Hippocampal formation (tissue), 2 donors: ENCODE measurements around the gene PTPRN2.
"Not testable (repeated sequence)": the region's sequence is repeated elsewhere in the genome, so short reads cannot be mapped to it uniquely, and the experiment has no call there.

Experiments used
- DNase-seq, 2 donors: peaks; one replicate each; lab custom pipeline; 2025; lab: John Stamatoyannopoulos, UW

The PTPRN2 gene

GRCh38 chr7:158278745-158279320, 308.8 kb downstream of the PTPRN2 start:
- DNase-seq, result no peak

GRCh38 chr7:158277219-158278141, 310.1 kb downstream of the PTPRN2 start:
- no peak for DNase-seq

- no peak for DNase-seq
Observed at GRCh38 chr7:158276414-158277218, 311.0 kb downstream of the PTPRN2 start.

GRCh38 chr7:158275711-158276413, 311.8 kb downstream of the PTPRN2 start:
- DNase-seq, result no peak

GRCh38 chr7:158274996-158275395, 312.6 kb downstream of the PTPRN2 start:
- DNase-seq, result no peak

GRCh38 chr7:158274404-158274811, 313.2 kb downstream of the PTPRN2 start:
- DNase-seq, result no peak

- DNase-seq, result not testable (repeated sequence)
Observed at GRCh38 chr7:158273756-158274342, 313.8 kb downstream of the PTPRN2 start.

GRCh38 chr7:158273138-158273651, 314.4 kb downstream of the PTPRN2 start:
- DNase-seq, result no peak

- no peak for DNase-seq
Observed at GRCh38 chr7:158272509-158273137, 315.0 kb downstream of the PTPRN2 start.

GRCh38 chr7:158272091-158272490, 315.5 kb downstream of the PTPRN2 start:
- DNase-seq, result no peak

GRCh38 chr7:158271646-158272045, 316.0 kb downstream of the PTPRN2 start:
- DNase-seq, result no peak

GRCh38 chr7:158270856-158271413, 316.7 kb downstream of the PTPRN2 start:
- DNase-seq, result no peak

GRCh38 chr7:158270106-158270775, 317.4 kb downstream of the PTPRN2 start:
- DNase-seq, result no peak

GRCh38 chr7:158268816-158269535, 318.6 kb downstream of the PTPRN2 start:
- no peak for DNase-seq

GRCh38 chr7:158267742-158268435, 319.7 kb downstream of the PTPRN2 start:
- no peak for DNase-seq

- DNase-seq, result no peak
Observed at GRCh38 chr7:158266817-158267741, 320.5 kb downstream of the PTPRN2 start.

GRCh38 chr7:158266426-158266816, 321.2 kb downstream of the PTPRN2 start:
- DNase-seq, result no peak

GRCh38 chr7:158265743-158266080, 321.9 kb downstream of the PTPRN2 start:
- DNase-seq, result no peak
